ENCODE measurements around the gene IFT81. TPM values are rescaled to one million over a fixed set of nuclear protein-coding genes. Genes with fewer than 3 reads are reported as not detected.
A peak's percentile ranks its signal among the peaks of the same experiment; 100 is the strongest.

IFT81 gene
- total RNA-seq, 1 experiment from 2014 or later: 15.5 TPM

- POLR2A ChIA-PET: no interaction called here
- intact Hi-C loops (cut with micrococcal nuclease; ENCODE audit: unreplicated experiment) (loop anchor here (10.0 kb wide), 1 partner anchor 176 kb away; the partner anchor contains the start of gene ATP2A2), in situ Hi-C loops (cut with HindIII; ENCODE audit: low pct_unique_long_range_greater_than_20kb, low sequenced_read_pairs) (no loop called here)
- Histone ChIP-seq H3K4me3 (ENCODE audit: low read depth in 2 of 2, low read length in 2 of 2) (no peak overlapping the region), H3K27ac (ENCODE audit: low read length) (no peak overlapping the region), H3K4me1 (ENCODE audit: control insufficient read depth, insufficient read depth, low read length) (peaks cover 3% of the 10 kb centered on the region; the same call in 1 of the 2 replicates), H3K9me3 (ENCODE audit: control insufficient read depth, insufficient read depth, low read depth, low read length) (no peaks in the 10 kb centered on the region), H3K27me3 (ENCODE audit: control insufficient read depth, insufficient read depth, low read length) (no peaks in the 10 kb centered on the region), H3K36me3 (ENCODE audit: control insufficient read depth, insufficient read depth, low read length) (no peaks in the 10 kb centered on the region)
- BruUV-seq (replicated peaks): no TSS peak
- ATAC-seq (peak; percentile 54), DNase-seq (ENCODE audit: low read depth, low spot score) (no peak)
- CTCF ChIA-PET: no interaction called here
- no peak for TF ChIP-seq CTCF (IDR thresholded peaks at IDR 0.05)
- TF ChIP-seq SIN3A (IDR thresholded peaks at IDR 0.05; ENCODE audit: borderline replicate concordance, insufficient read depth, low read depth, low read length): no peak
- no peak for TF ChIP-seq TCF7L2 (IDR thresholded peaks at IDR 0.05; ENCODE audit: low read depth, low read length)
- TF ChIP-seq REST (IDR thresholded peaks at IDR 0.05; ENCODE audit: insufficient read depth in 1 of 2, low read depth in 2 of 2, low read length in 1 of 2): no peak
- TF ChIP-seq POLR2AphosphoS5 (IDR thresholded peaks at IDR 0.05; ENCODE audit: low read depth, low read length): no peak
These were observed 14.9 kb upstream of the IFT81 start for GRCh38 chr12:110109037-110109836.

- in situ Hi-C loops (cut with HindIII; ENCODE audit: low pct_unique_long_range_greater_than_20kb, low sequenced_read_pairs) (no loop called here), intact Hi-C loops (cut with micrococcal nuclease; ENCODE audit: unreplicated experiment) (loop anchor here (10.0 kb wide), 1 partner anchor 175 kb away; the partner anchor contains the start of gene ATP2A2)
- ChIA-PET CTCF (no interaction called here), POLR2A (interaction anchor here (0.6 kb wide), 1 partner anchor 14 kb away, joined by 4 read pairs; no protein-coding TSS in a partner anchor)
- no TSS peak for BruUV-seq (replicated peaks)
- no peaks in the 10 kb centered on the region for H3K36me3 ChIP-seq (ENCODE audit: control insufficient read depth, insufficient read depth, low read length)
- TF ChIP-seq REST (IDR thresholded peaks at IDR 0.05; ENCODE audit: insufficient read depth in 1 of 2, low read depth in 2 of 2, low read length in 1 of 2): no peak
- no peak for TF ChIP-seq POLR2AphosphoS5 (IDR thresholded peaks at IDR 0.05; ENCODE audit: low read depth, low read length)
- no peak for TF ChIP-seq CTCF (IDR thresholded peaks at IDR 0.05)
- no peak for TF ChIP-seq SIN3A (IDR thresholded peaks at IDR 0.05; ENCODE audit: borderline replicate concordance, insufficient read depth, low read depth, low read length)
- no peak for TF ChIP-seq TCF7L2 (IDR thresholded peaks at IDR 0.05; ENCODE audit: low read depth, low read length)
- no peaks in the 10 kb centered on the region for H3K27me3 ChIP-seq (ENCODE audit: control insufficient read depth, insufficient read depth, low read length)
- H3K9me3 ChIP-seq (ENCODE audit: control insufficient read depth, insufficient read depth, low read depth, low read length): no peaks in the 10 kb centered on the region
- no peak for DNase-seq (ENCODE audit: low read depth, low spot score)
- H3K4me3 ChIP-seq (ENCODE audit: low read depth in 2 of 2, low read length in 2 of 2): no peak overlapping the region
- ATAC-seq: no peak
- peaks cover 3% of the 10 kb centered on the region; the same call in 1 of the 2 replicates for H3K4me1 ChIP-seq (ENCODE audit: control insufficient read depth, insufficient read depth, low read length)
- H3K27ac ChIP-seq (ENCODE audit: low read length): no peak overlapping the region
These were observed 14.2 kb upstream of the IFT81 start for GRCh38 chr12:110109837-110110535.

Data from Panc1 (cell line).